Activated CD4-positive, alpha-beta T cell treated with anti-CD3 and anti-CD28 coated beads, Interleukin-2, amount 10 ng/mL, durations not matched to agents 24 days and 14 days (primary cell): ENCODE data around the gene TXLNG. TPM values are rescaled to one million over a fixed set of nuclear protein-coding genes. Genes with fewer than 3 reads are reported as not detected.
"Not testable (repeated sequence)": the region's sequence is repeated elsewhere in the genome, so short reads cannot be mapped to it uniquely, and the experiment has no call there.

Experiments used
- DNase-seq: peaks from one replicate; pipeline ENCODE4 v3.0.0; 2022
- H3K27ac Mint-ChIP-seq: one replicate; pipeline ENCODE4 v1.8.0; 2022; ENCODE audit warnings: mild to moderate bottlenecking, mixed read lengths
- H3K27me3 Mint-ChIP-seq: one replicate; pipeline ENCODE4 v1.8.0; 2022; ENCODE audit warnings: mixed read lengths
- H3K36me3 Mint-ChIP-seq: one replicate; pipeline ENCODE4 v1.8.0; 2022; ENCODE audit warnings: low read depth, mild to moderate bottlenecking, mixed read lengths
- H3K4me1 Mint-ChIP-seq: one replicate; pipeline ENCODE4 v1.8.0; 2021; ENCODE audit warnings: mixed read lengths
- H3K4me3 Mint-ChIP-seq: one replicate; pipeline ENCODE4 v1.8.0; 2022; ENCODE audit warnings: mild to moderate bottlenecking, moderate library complexity, mixed read lengths
- H3K9me3 Mint-ChIP-seq: one replicate; pipeline ENCODE4 v1.8.0; 2021; ENCODE audit warnings: mixed read lengths
- intact Hi-C: fragments of 100-400 bp; cut with micrococcal nuclease; formaldehyde crosslinking; loops from one replicate; pipeline ENCODE4 v1.15.1; 2023
- total RNA-seq: library from RNA; stranded (reverse); gene quantifications from 2 replicates; pipeline ENCODE4 v1.2.3, GENCODE V29; 2022

TXLNG gene
- total RNA-seq, 1 donor from 2014 or later = 24.4 TPM

DNA sequence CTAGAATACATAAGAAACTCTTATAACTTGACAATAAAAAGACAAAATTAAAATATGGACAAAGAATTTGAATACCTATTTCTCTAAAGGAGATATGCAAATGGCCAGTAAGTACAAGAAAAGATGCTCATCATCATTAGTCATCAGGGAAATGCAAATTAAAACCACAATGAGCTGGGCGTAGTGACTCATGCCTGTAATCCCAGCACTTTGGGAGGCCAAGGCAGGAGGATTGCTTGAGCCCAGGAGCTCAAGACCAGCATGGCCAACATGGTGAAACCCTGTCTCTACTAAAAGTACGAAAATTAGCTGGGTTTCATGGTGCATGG lies 69.8 kb downstream of the TXLNG start:
- intact Hi-C loops = loop anchor here (1.0 kb wide), 1 partner anchor 14 kb away; the partner anchor contains the start of gene RBBP7
- peak; percentile 56 for DNase-seq
- Mint-ChIP-seq H3K4me1 (peaks cover 32% of the 10 kb centered on the region), H3K27ac (peak overlapping the region; percentile 74), H3K36me3 (peaks cover 57% of the 10 kb centered on the region)
- H3K9me3 Mint-ChIP-seq, H3K4me3 Mint-ChIP-seq, H3K27me3 Mint-ChIP-seq: not testable (repeated sequence)

DNA sequence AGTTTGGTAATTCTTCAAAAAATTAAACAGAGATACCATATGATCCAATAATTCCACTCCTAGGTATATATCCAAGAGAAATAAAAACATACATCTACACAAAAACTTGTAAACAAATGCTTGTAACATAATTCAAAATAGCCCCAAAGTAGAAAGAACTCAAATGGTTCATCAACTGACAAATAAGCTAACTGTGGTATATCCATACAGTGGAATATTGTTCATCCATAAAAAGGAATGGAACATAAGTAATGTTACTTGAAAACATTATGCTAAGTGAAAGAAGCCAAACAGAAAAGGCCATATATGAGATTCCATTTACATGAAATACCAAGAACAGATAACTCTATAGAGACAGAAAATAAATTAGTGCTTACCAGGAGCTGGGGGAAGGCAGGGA lies 70.5 kb downstream of the TXLNG start:
- no peaks in the 10 kb centered on the region for H3K27me3 Mint-ChIP-seq
- peaks cover 52% of the 10 kb centered on the region for H3K36me3 Mint-ChIP-seq
- no peak overlapping the region for H3K27ac Mint-ChIP-seq
- no peak for DNase-seq
- H3K4me1 Mint-ChIP-seq = peaks cover 28% of the 10 kb centered on the region
- intact Hi-C loops = loop anchor here (1.0 kb wide), 1 partner anchor 14 kb away; the partner anchor contains the start of gene RBBP7
- no peak overlapping the region for H3K4me3 Mint-ChIP-seq
- H3K9me3 Mint-ChIP-seq = no peaks in the 10 kb centered on the region

DNA sequence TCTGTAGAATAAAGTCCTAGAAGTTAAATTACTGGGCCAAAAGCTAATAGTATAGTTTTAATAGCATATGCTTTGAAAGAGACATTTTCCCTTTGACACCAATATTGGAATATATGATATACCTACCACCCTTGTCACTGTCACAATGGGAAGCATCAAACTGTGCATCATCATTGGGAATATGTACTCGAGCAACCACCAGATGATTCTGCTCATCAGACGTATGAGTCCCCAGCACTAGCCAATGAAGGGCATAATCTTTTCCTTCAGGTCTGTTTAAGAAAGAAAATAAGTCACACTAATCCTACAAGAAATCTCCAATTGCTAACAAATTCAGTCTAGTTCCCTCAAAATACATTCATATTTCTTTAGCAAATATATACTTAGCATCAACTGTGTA lies 76.6 kb downstream of the TXLNG start:
- no peak overlapping the region for H3K27ac Mint-ChIP-seq
- no peak for DNase-seq
- no peaks in the 10 kb centered on the region for H3K9me3 Mint-ChIP-seq
- intact Hi-C loops = no loop called here
- no peaks in the 10 kb centered on the region for H3K27me3 Mint-ChIP-seq
- H3K4me1 Mint-ChIP-seq = peaks cover 15% of the 10 kb centered on the region
- H3K4me3 Mint-ChIP-seq = no peak overlapping the region
- peaks cover 27% of the 10 kb centered on the region for H3K36me3 Mint-ChIP-seq

DNA sequence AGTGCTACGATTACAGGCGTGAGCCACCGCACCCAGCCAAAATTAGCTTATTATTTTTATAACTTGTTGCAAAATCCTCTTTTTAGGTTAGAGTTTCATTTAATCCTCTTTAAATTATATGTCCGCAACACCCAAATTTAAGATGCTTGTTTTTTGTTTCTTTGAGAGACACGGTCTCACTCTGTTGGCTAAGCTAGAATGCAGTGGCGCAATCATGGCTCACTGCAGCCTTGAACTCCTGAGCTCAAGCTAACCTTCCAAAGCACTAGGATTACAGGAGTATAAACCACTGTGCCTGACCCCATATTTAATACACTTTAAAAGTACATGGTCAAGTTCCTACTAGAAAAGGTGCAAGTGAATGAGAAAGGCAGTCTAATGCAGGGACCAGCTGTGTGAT lies 81.7 kb downstream of the TXLNG start:
- peaks cover 17% of the 10 kb centered on the region for H3K4me1 Mint-ChIP-seq
- H3K36me3 Mint-ChIP-seq = peaks cover 20% of the 10 kb centered on the region
- no peak for DNase-seq
- H3K27ac Mint-ChIP-seq = no peak overlapping the region
- peak overlapping the region; percentile 97 for H3K4me3 Mint-ChIP-seq
- intact Hi-C loops = loop anchor here (2.0 to 5.0 kb wide), 2 partner anchors 41 to 147 kb away; no protein-coding TSS in a partner anchor
- H3K9me3 Mint-ChIP-seq = no peaks in the 10 kb centered on the region
- no peaks in the 10 kb centered on the region for H3K27me3 Mint-ChIP-seq

DNA sequence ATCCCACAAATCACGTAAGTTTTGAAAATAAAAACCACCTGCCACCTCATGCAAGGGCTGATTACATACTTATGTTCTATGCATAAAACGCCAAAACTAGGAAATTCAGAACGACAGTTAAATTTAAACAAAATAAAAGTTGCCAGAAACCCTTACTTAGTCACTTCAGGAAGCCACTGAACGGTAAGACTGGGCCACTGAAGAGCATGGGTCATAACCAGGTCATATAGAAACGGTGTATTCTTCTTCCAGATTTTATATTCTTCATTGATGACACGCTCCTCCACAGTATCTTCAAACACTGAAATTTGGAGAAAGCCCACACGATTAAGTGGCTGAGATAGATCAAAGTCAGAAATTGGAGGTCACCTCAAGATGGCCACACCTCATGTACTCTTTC lies 82.7 kb downstream of the TXLNG start:
- intact Hi-C loops = loop anchor here (2.0 to 5.0 kb wide), 2 partner anchors 42 to 148 kb away; no protein-coding TSS in a partner anchor
- H3K36me3 Mint-ChIP-seq = peaks cover 16% of the 10 kb centered on the region
- H3K9me3 Mint-ChIP-seq = no peaks in the 10 kb centered on the region
- peaks cover 17% of the 10 kb centered on the region for H3K4me1 Mint-ChIP-seq
- H3K4me3 Mint-ChIP-seq = peak overlapping the region; percentile 97
- H3K27ac Mint-ChIP-seq = peak overlapping the region; percentile 96
- no peak for DNase-seq
- H3K27me3 Mint-ChIP-seq = no peaks in the 10 kb centered on the region

DNA sequence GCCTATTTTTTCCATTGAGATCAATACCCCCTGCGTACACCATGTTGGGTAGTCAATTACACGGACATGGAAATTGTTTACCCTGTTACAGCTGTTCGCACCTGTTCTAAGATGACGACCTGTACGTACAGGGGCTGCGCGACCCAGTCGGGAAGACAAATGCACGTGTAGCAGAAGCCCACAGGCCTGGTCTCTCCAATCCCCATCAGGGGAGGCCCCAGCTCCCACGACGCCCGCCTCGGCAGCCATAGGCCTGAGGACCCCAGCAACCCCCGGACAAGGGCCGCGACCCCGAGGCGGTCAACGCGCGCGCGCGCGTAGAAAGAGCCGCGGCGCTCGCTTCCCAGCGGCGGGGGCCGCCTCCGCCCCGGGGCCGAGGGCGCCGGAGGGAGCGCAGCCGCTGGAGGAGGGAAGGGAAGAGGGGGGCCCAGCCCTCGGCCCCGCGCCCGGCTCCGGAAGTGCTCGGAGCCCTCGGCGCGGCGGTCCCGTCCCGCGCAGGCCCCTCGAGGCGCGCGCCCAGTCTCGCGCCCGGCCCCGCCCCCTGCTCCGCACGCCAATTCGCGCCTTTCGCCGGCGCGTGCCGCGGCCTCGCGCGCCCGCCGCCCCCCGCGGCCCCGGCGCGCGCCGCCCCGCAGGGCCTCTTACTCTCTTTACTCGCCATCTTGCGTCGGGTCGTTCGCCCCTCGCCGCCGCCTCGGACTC lies 83.3 kb downstream of the TXLNG start:
- H3K27ac Mint-ChIP-seq = peak overlapping the region; percentile 100
- peaks cover 16% of the 10 kb centered on the region for H3K36me3 Mint-ChIP-seq
- intact Hi-C loops = loop anchor here (1.0 to 5.0 kb wide), 5 partner anchors 13 to 149 kb away; partner anchors contain the start of gene TXLNG
- peaks cover 17% of the 10 kb centered on the region for H3K4me1 Mint-ChIP-seq
- DNase-seq = peak; percentile 87
- H3K27me3 Mint-ChIP-seq = no peaks in the 10 kb centered on the region
- H3K9me3 Mint-ChIP-seq = no peaks in the 10 kb centered on the region
- peak overlapping the region; percentile 98 for H3K4me3 Mint-ChIP-seq

DNA sequence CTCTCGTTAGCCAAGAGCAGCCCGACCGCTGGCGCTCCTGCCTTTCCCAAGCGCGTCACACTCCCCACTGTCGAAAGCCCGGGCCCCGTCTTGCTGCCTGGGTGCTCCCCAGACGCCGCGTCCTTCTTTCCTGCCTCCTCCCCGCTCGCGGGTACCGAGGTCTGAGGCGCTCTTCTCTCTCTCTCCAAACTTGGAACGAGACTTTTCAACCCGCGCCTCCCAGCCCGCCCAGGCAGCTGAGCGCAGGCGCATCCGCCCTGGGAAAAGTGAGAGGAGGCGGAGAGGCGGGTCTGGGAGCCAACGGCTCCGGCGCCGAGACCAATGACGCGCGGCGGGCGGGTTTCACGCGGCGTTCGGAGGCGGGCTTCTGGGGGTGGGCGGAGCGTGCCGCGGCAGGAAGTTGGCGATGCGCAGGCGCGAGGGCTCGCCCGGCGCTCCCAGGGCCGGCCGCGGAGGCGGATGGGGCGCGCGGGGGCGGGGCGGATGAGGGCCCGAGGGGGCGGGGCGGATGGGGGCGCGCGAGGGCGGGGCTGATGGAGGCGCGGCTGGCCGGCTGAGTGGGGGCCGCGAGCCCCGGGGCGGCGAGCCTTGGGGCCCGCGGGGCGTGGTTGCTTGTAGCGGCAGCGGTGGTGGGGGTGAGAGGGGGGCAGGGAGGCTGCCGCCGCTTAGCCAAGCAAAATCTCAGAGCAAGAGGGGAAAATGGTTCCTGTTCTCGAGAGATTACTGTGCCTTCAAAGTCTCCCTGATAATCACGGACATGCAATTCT lies 84.0 kb downstream of the TXLNG start, which contains the start of gene RBBP7:
Gene RBBP7 (minus strand): TSS at position 268 of the 767 bp plus-strand sequence. CDS start 309 bp downstream, outside the sequence.
- Mint-ChIP-seq H3K4me3 (peak within 1 kb of the TSS; percentile 98), H3K36me3 (peaks cover 16% of the 10 kb centered on the region), H3K9me3 (no peaks in the 10 kb centered on the region), H3K27me3 (peaks cover 6% of the 10 kb centered on the region), H3K27ac (peak within 1 kb of the TSS; percentile 100), H3K4me1 (peaks cover 17% of the 10 kb centered on the region)
- intact Hi-C loops = loop anchor here (1.0 kb wide), 3 partner anchors 13 to 84 kb away; partner anchors contain the start of gene TXLNG
- peak; percentile 97 for DNase-seq

DNA sequence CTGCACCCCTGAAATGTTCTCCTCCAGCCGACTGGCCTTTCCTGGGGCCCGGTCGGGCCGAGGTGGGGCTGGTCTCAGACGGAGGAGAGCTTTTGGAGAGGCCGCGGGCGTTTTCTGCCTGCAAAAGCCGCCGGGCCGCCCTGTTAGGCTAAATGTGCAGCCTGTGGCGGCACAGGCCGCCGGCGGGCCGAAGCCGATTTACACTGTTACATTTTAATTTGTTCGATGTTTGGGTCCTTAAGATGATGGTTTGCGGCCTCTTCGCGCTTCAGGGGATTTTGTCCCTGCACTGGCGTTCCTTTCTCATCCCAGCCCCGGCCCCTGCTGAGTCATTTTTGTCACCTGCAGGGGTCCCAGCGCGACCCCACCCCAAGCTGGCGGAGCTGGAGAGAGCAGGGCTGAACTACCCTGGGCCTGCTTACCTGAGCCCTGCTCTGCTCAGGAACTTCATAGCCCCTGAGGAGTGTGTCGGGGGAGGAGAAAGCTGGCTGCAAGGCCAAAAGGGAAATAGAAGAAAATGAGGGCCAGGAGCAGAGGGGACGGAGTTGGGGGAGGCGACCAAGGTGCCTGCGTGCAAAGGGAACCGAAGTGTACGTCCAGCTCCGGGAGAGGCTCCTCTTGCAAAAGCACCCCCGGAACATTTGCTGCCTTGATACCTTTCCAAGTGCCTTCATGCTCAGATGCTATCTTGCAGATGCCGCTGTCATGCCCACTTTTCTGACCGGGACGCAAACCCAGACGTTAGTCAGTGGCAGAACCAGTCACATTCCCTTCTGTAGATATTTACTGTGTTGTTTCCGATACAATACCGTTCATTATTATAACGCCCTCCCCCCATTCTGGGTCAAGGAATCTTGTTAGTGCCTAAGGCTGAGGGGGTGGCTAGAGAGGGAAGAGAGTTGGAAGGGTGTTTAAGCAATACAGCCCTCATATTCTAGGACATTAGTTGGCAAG lies 84.9 kb downstream of the TXLNG start:
- intact Hi-C loops = loop anchor here (1.0 kb wide), 3 partner anchors 12 to 85 kb away; partner anchors contain the start of gene TXLNG
- peaks cover 13% of the 10 kb centered on the region for H3K4me1 Mint-ChIP-seq

DNA sequence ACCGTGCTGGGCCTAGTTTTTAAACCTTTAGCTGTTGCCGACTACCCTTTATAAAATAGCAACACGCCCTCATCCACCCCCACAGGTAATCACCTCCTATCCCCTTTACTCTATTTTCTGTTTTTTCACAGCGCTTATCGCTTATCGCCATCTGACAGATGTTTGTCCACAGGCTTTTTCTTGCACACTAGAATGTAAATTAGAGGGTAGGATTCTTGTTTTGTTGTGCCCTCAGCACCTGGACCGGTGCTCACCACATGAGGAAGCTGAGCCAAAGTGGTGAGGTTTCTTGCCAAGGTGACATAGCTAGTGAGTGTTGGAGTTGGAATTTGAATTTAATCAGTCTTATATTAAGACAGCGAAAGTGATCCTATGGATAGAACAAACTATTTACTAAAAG lies 86.8 kb downstream of the TXLNG start:
- no peak for DNase-seq
- no peaks in the 10 kb centered on the region for H3K9me3 Mint-ChIP-seq
- H3K27me3 Mint-ChIP-seq = peaks cover 17% of the 10 kb centered on the region
- H3K4me1 Mint-ChIP-seq = peaks cover 10% of the 10 kb centered on the region
- H3K4me3 Mint-ChIP-seq = no peak overlapping the region
- H3K36me3 Mint-ChIP-seq = peaks cover 9% of the 10 kb centered on the region
- intact Hi-C loops = no loop called here
- H3K27ac Mint-ChIP-seq = no peak overlapping the region

More for the DNA sequence above, 84.9 kb downstream of the TXLNG start:
- Mint-ChIP-seq H3K4me3 (peak overlapping the region; percentile 98), H3K36me3 (peaks cover 11% of the 10 kb centered on the region), H3K9me3 (no peaks in the 10 kb centered on the region), H3K27me3 (peaks cover 8% of the 10 kb centered on the region), H3K27ac (peak overlapping the region; percentile 78)
- peak; percentile 58 for DNase-seq

DNA sequence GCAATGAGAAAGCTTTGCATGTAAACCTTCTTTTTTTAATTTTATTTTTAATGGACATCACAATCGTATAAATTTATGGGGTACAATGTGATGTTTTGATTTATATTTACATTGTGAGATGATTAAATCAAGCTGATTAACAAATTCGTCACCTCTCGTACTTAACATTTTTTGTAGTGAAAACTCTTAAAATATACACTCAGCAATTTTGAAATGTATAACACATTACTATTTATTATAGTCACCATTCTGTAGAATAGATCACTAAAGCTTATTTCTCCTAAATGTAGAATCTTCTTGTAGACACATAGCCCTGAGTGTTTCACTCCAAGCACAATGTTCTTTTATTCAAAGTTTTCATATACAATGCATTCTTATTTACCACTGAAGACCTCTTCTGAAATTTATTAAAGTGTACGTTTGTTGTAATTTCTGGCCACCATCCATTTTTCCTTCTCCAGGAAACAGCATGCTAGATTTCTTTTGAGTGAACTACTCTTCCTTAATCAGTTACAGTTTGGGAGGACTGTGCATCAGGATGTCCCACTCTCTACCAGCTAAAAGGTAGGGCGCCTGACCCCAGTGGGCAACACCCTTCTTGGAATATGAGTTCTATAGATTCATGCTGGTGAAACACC lies 88.3 kb downstream of the TXLNG start:
- peaks cover 21% of the 10 kb centered on the region for H3K27me3 Mint-ChIP-seq
- no peak for DNase-seq

DNA sequence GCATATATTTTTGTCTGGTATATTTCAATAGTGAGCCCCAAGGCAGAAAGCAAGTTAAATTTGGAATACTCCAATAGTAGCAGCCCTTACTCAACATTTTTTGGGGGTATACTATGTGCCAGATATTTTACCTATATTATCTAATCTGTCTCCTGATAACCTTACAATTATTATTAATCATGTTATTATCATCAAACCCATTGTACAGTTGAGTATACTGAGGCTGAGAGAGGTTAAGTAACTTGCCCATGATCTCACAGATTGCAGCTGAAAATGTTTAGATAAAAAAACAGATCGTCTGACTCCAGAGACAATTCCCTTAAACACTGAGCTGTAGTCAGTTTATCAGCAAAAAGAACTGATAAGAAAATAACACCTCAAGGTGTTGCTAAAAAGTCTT lies 90.4 kb downstream of the TXLNG start:
- peaks cover 27% of the 10 kb centered on the region for H3K27me3 Mint-ChIP-seq
- no peaks in the 10 kb centered on the region for H3K36me3 Mint-ChIP-seq

More for the DNA sequence above, 88.3 kb downstream of the TXLNG start:
- Mint-ChIP-seq H3K27ac (no peak overlapping the region), H3K4me3 (no peak overlapping the region), H3K36me3 (peaks cover 3% of the 10 kb centered on the region), H3K4me1 (peaks cover 3% of the 10 kb centered on the region), H3K9me3 (no peaks in the 10 kb centered on the region)
- intact Hi-C loops = no loop called here

DNA sequence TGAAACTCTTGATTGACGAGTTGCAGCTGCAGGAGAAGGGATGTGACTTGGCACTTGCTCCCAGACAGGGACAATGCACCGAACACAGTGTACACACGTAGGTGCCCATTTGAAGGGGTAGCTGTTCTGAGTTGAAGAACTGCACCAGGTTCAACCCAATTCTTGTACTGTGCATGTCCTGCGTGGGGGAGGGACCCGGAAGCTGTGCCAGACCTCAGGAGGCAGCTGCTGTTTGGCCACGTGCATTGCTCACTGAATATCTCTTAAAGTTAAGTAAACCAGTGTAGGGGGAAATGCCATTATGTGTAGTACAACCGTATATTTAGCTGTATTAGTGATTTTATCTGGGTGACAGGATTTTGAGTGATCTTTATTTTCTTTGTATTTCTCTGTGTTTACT lies 95.9 kb downstream of the TXLNG start:
- peaks cover 19% of the 10 kb centered on the region for H3K27me3 Mint-ChIP-seq
- H3K27ac Mint-ChIP-seq = no peak overlapping the region
- no peaks in the 10 kb centered on the region for H3K36me3 Mint-ChIP-seq
- peak overlapping the region; percentile 65 for H3K4me3 Mint-ChIP-seq
- DNase-seq = peak; percentile 58
- no peaks in the 10 kb centered on the region for H3K9me3 Mint-ChIP-seq
- intact Hi-C loops = no loop called here
- peaks cover 2% of the 10 kb centered on the region for H3K4me1 Mint-ChIP-seq

More for the DNA sequence above, 90.4 kb downstream of the TXLNG start:
- no peak overlapping the region for H3K4me3 Mint-ChIP-seq
- no peaks in the 10 kb centered on the region for H3K4me1 Mint-ChIP-seq
- no peaks in the 10 kb centered on the region for H3K9me3 Mint-ChIP-seq
- intact Hi-C loops = no loop called here
- DNase-seq = no peak
- no peak overlapping the region for H3K27ac Mint-ChIP-seq
